Common myeloid progenitor, CD34-positive (primary cell): ENCODE results near the gene TMEM219.
"Not testable (repeated sequence)": the region's sequence is repeated elsewhere in the genome, so short reads cannot be mapped to it uniquely, and the experiment has no call there.

Source experiments
- CTCF ChIA-PET: fragments of 350-600 bp; sonication (Branson Sonifier 250); formaldehyde crosslinking; loops from one replicate; lab custom pipeline; 2021; ENCODE audit warnings: antibody characterized with exemption; lab: Charles Lee
- POLR2A ChIA-PET: fragments of 350-600 bp; sonication (Branson Sonifier 250); formaldehyde crosslinking; loops from one replicate; lab custom pipeline; 2021; ENCODE audit warnings: antibody characterized with exemption; lab: Charles Lee
- DNase-seq, 3 donors: peaks; one replicate each; pipeline versions ENCODE4 v3.0.0 to v3.0.0-alpha.2; 2013
- H3K27ac ChIP-seq, 2 experiments: 1 replicate in 1 of 2; 2 replicates in 1 of 2; pipeline ENCODE4 v1.7.0; 2013; ENCODE audit warnings: inconsistent platforms in 2 of 2, low read length in 2 of 2, mild to moderate bottlenecking in 2 of 2, low read depth in 1 of 2, moderate library complexity in 1 of 2; ENCODE audit not compliant: severe bottlenecking in 2 of 2, insufficient read depth in 1 of 2, poor library complexity in 1 of 2
- H3K27me3 ChIP-seq, 5 experiments: replicated peaks in 2 of 5; 1 replicate in 3 of 5; 2 replicates in 2 of 5; pipeline versions ENCODE4 v1.6.1 to v1.7.0; 2013; ENCODE audit warnings: low read length in 4 of 5, mild to moderate bottlenecking in 2 of 5, moderate library complexity in 2 of 5, inconsistent platforms in 1 of 5; ENCODE audit not compliant: insufficient read depth in 5 of 5, control insufficient read depth in 4 of 5
- H3K36me3 ChIP-seq, 4 experiments: 1 replicate in 2 of 4; 2 replicates in 2 of 4; pipeline versions ENCODE4 v1.6.1 to v1.7.0; 2013; ENCODE audit warnings: low read length in 3 of 4, control low read depth in 1 of 4, mild to moderate bottlenecking in 1 of 4; ENCODE audit not compliant: control insufficient read depth in 4 of 4, insufficient read depth in 4 of 4
- H3K4me1 ChIP-seq, 4 experiments: 1 replicate in 3 of 4; 2 replicates in 1 of 4; pipeline versions ENCODE4 v1.6.1 to v1.7.1; 2013; ENCODE audit warnings: low read length in 3 of 4, mild to moderate bottlenecking in 3 of 4, control low read depth in 1 of 4, inconsistent platforms in 1 of 4, moderate library complexity in 1 of 4; ENCODE audit not compliant: control insufficient read depth in 4 of 4, insufficient read depth in 4 of 4; ENCODE audit errors: control extremely low read depth in 1 of 4
- H3K4me3 ChIP-seq, 7 experiments: 1 replicate in 4 of 7; 2 replicates in 3 of 7; pipeline versions ENCODE4 v1.5.1 to v1.7.0; 2013; ENCODE audit warnings: mild to moderate bottlenecking in 7 of 7, low read length in 6 of 7, moderate library complexity in 6 of 7, inconsistent platforms in 2 of 7, low read depth in 2 of 7, control low read depth in 1 of 7; ENCODE audit not compliant: insufficient read depth in 4 of 7, control insufficient read depth in 1 of 7; ENCODE audit errors: extremely low read depth in 1 of 7
- H3K9me3 ChIP-seq, 5 experiments: 1 replicate in 4 of 5; 2 replicates in 1 of 5; pipeline versions ENCODE4 v1.6.1 to v1.7.1; 2013; ENCODE audit warnings: low read length in 4 of 5, mild to moderate bottlenecking in 2 of 5, inconsistent platforms in 1 of 5, low read depth in 1 of 5, moderate library complexity in 1 of 5; ENCODE audit not compliant: control insufficient read depth in 4 of 5, insufficient read depth in 2 of 5; ENCODE audit errors: control extremely low read depth in 1 of 5
- WGBS: methylation state at CpG from one replicate; pipeline ENCODE4 v1.1.5; 2013; ENCODE audit not compliant: insufficient coverage; 5-methylcytosine and 5-hydroxymethylcytosine counted together

TMEM219 gene

DNA sequence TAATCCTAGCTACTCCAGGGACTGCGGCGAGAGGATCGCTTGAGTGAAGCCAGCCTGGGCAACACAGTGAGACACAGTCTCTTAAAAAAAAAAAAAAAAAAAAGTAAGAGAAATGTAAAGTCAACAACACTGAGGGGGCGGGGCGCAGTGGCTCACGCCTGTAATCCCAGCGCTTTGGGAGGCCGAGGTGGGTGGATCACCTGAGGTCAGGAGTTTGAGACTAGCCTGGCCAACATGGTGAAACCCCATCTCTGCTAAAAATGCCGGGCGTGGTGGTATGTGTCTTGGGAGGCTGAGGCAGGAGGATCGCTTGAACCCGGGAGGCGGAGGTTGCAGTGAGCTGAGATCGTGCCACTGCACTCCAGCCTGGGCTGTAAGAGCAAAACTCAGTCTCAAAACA is 50.7 kb downstream of the TMEM219 start:
- CTCF ChIA-PET, POLR2A ChIA-PET: not testable (repeated sequence)

GRCh38 chr16:30015450-30015849 is 53.6 kb downstream of the TMEM219 start:
- not testable (repeated sequence) for H3K9me3 ChIP-seq, H3K27ac ChIP-seq, H3K4me3 ChIP-seq, H3K36me3 ChIP-seq, DNase-seq
- ChIA-PET POLR2A (interaction anchor here (0.6 kb wide), 1 partner anchor 1114 kb away, joined by 10 read pairs; no protein-coding TSS in a partner anchor), CTCF (interaction anchor here (0.6 kb wide), 1 partner anchor 78 kb away, joined by 3 read pairs; no protein-coding TSS in a partner anchor)
- 94% methylated on average over 5 of the region's 7 CpGs for WGBS
- peaks cover 0 to 14% (median 12%) of the 10 kb centered on the region in 4 experiments for H3K4me1 ChIP-seq
- H3K27me3 ChIP-seq = peaks cover 0 to 22% (median 9%) of the 10 kb centered on the region in 5 experiments

More for the DNA sequence above, 50.7 kb downstream of the TMEM219 start:
- H3K4me1 ChIP-seq = peaks cover 0 to 19% (median 17%) of the 10 kb centered on the region in 4 experiments
- peaks cover 0 to 39% (median 15%) of the 10 kb centered on the region in 5 experiments for H3K27me3 ChIP-seq
- DNase-seq, H3K9me3 ChIP-seq, H3K36me3 ChIP-seq, H3K4me3 ChIP-seq, H3K27ac ChIP-seq: not testable (repeated sequence)
- WGBS = 91% methylated on average over 9 of the region's 14 CpGs

DNA sequence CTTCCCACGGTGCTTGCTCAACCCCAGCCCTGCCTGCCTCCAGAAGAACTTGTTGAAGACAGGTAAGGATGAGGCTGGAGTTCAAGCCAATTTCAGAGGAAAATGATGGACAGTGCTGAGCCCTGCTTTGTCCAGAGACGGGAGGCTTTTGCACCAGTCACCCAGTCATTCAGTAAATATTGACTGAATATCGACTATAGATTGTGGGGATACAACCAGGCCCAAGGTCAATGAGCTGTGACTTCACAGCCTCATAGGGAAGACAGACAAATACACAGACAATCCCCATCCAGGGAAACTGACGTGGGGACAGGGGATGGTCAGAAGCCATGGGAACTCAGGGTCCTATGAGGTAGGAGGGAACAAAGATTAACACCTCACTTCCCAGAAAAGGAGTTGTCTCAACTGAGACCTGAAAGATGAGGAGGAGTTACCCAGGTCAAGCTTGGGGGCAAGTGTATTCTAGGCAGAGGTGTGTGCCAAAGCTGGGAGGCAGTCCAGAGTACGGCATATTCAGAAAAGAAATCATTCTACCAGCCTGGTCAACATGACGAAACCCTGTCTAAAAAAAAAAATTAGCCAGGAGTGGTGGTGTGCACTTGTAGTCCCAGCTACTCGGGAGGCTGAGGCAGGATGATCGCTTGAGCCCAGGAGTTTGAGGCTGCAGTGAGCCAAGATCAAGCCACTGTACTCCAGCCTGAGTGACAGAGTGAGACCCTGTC is 54.8 kb downstream of the TMEM219 start:
- no peak overlapping the region for H3K27ac ChIP-seq
- H3K4me1 ChIP-seq = peaks cover 0 to 12% (median 10%) of the 10 kb centered on the region in 4 experiments
- no peaks in the 10 kb centered on the region for H3K9me3 ChIP-seq
- DNase-seq = no peak
- peaks cover 0 to 12% (median 9%) of the 10 kb centered on the region in 5 experiments for H3K27me3 ChIP-seq
- ChIA-PET POLR2A (no interaction called here), CTCF (no interaction called here)
- H3K36me3 ChIP-seq = no peaks in the 10 kb centered on the region
- H3K4me3 ChIP-seq = no peak overlapping the region
- WGBS = 86% methylated on average over 6 of the region's 8 CpGs

DNA sequence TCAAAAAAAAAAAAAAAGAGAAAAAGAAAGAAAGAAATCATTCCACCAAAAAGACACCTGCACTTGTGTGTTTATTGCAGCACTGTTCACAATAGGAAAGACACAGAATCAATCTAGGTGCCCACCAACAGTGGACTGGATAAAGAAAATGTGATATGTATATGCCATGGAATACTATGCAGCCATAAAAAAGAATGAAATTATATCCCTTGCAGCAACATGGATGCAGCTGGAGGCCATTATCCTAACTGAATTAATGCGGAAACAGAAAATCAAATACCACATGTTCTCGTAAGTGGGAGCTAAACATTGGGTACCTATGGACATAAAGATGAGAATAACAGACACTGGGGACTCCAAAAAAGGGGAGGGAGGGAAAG is 55.4 kb downstream of the TMEM219 start:
- H3K4me3 ChIP-seq = no peak overlapping the region
- no peak for DNase-seq
- CTCF ChIA-PET = interaction anchor here (0.8 to 0.9 kb wide), 2 partner anchors 13 to 15 kb away, joined by 3 read pairs; no protein-coding TSS in a partner anchor
- WGBS = 100% methylated on average over 1 of the region's 2 CpGs
- POLR2A ChIA-PET = no interaction called here
- peaks cover 0 to 11% (median 7%) of the 10 kb centered on the region in 4 experiments for H3K4me1 ChIP-seq
- H3K9me3 ChIP-seq = no peaks in the 10 kb centered on the region
- no peak overlapping the region for H3K27ac ChIP-seq
- H3K36me3 ChIP-seq = no peaks in the 10 kb centered on the region
- peaks cover 0 to 7% (median 5%) of the 10 kb centered on the region in 5 experiments for H3K27me3 ChIP-seq

DNA sequence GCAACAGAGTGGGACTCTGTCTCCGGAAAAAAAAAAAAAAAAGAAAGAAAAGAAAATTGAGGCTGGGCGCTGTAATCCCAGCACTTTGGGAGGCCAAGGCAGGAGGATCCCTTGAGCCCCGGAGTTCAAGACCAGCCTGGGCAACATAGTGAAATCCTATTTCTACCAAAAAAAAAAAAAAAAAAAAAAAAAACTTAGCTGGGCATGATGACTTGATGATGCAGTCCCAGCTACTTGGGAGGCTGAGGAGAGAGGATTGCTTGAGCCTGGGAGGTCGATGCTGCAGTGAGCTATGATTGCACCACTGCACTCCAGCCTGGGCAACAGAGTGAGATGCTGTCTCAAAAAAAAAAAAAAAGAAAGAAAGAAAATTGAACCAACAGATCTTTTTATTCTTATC is 56.1 kb downstream of the TMEM219 start:
- H3K9me3 ChIP-seq, H3K4me3 ChIP-seq, H3K27me3 ChIP-seq, DNase-seq, H3K27ac ChIP-seq, H3K36me3 ChIP-seq: not testable (repeated sequence)
- WGBS = 100% methylated on average over 1 of the region's 4 CpGs
- CTCF ChIA-PET = interaction anchor here (0.8 to 1.6 kb wide), 5 partner anchors 10 to 169 kb away, joined by 3 read pairs; no protein-coding TSS in a partner anchor
- POLR2A ChIA-PET = interaction anchor here (0.6 kb wide), 1 partner anchor 280 kb away, joined by 4 read pairs; no protein-coding TSS in a partner anchor
- peaks cover 0 to 11% (median 7%) of the 10 kb centered on the region in 4 experiments for H3K4me1 ChIP-seq

- H3K36me3 ChIP-seq = no peaks in the 10 kb centered on the region
- no peak for DNase-seq
- 100% methylated on average over 3 of the region's 4 CpGs for WGBS
- ChIA-PET POLR2A (no interaction called here), CTCF (interaction anchor here (0.8 to 1.6 kb wide), 5 partner anchors 9 to 211 kb away, joined by 3 read pairs; partner anchors contain the start of gene TLCD3B)
- peaks cover 0 to 3% (median 0%) of the 10 kb centered on the region in 5 experiments for H3K27me3 ChIP-seq
- H3K27ac ChIP-seq = no peak overlapping the region
- peaks cover 0 to 11% (median 7%) of the 10 kb centered on the region in 4 experiments for H3K4me1 ChIP-seq
- no peaks in the 10 kb centered on the region for H3K9me3 ChIP-seq
- H3K4me3 ChIP-seq = no peak overlapping the region
Measured at GRCh38 chr16:30018731-30019158, 56.9 kb downstream of the TMEM219 start.
